Fibroblast of the aortic adventitia (primary cell): Measurements from ENCODE around the gene MPV17L2. TPM values are rescaled to one million over a fixed set of nuclear protein-coding genes. Genes with fewer than 3 reads are reported as not detected.

Experiments used
- DNase-seq: peaks from one replicate; pipeline ENCODE4 v3.0.0-alpha.2; 2010; ENCODE audit warnings: low read depth
- H3K4me3 ChIP-seq: 2 replicates; pipeline ENCODE4 v1.5.1; 2011; ENCODE audit warnings: low read depth, mild to moderate bottlenecking, control low read depth, low read length, moderate library complexity
- CTCF ChIP-seq: IDR thresholded peaks from 2 replicates; pipeline ENCODE4 v1.5.1; 2011; ENCODE audit warnings: mild to moderate bottlenecking, low read length, control low read depth, inconsistent platforms; ENCODE audit not compliant: insufficient read depth
- total RNA-seq: library from RNA; depleted of rRNA; stranded (reverse); fragments of >200 nt; gene quantifications from 2 replicates; pipeline ENCODE4 v1.2.3, GENCODE V29; 2012; ENCODE audit warnings: low replicate concordance

MPV17L2 gene
- total RNA-seq = 4.4 and 11.7 TPM in 2 replicates

DNA sequence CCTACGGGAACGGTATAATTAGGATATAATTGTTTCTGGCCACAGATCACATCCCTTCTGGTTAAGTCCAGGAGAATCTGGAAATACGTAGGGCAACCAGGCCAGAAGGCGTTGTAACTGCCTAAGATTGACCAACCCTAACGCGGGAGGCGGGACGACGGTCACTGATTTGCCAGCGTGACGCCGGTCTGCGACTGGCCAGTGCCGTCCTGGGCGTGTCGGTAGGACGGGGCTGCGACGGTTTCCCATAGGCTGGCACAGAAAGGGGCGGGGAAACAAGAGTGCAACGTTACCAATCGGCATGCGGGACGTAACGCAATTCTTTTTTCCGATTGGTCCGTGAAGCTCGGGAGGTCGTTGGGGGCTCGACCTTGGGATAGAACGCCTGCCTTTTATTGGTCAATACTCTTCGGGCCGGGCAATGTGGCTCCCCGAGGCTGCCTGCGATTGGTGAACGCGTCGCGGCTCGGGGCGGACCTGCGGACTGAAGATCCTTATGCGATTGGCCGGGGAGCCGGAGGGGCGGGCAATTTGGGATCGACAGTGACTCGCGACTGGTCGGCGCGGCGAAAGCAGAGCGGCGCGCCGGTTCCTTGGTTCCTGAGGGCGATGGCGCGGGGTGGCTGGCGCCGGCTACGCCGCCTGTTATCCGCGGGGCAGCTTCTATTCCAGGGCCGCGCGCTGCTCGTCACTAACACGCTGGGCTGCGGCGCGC, at the start of gene MPV17L2:
TSS of gene MPV17L2 (plus strand) at position 546 of the 715 bp plus-strand sequence. CDS start at position 610, 64 bp downstream.
- peak within 1 kb of the TSS; percentile 89 for H3K4me3 ChIP-seq
- DNase-seq = peak; percentile 100
- TF ChIP-seq CTCF = no peak

- no peak for DNase-seq
- no peak for TF ChIP-seq CTCF
- H3K4me3 ChIP-seq = no peak overlapping the region
These were observed 49.1 kb upstream of the MPV17L2 start for GRCh38 chr19:18143902-18144301.

DNA sequence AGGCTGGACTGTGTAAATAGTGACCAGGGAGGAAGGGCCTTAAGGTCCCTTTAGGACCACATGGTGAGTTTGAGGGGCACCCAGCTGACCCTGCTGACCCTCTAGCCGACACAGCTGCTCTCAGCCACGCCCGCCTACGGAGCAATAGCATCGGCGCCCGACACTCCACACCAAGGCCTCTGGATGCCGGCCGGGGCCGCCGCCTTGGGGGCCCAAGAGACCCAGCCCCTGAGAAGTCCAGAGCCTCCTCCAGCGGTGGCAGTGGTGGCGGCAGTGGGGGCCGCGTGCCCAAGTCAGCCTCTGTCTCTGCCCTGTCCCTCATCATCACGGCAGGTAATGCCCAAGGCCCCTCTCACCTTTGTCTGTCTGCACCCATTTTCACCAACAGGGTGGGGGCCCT, 48.7 kb upstream of the MPV17L2 start:
- TF ChIP-seq CTCF = no peak
- no peak overlapping the region for H3K4me3 ChIP-seq
- DNase-seq = no peak

- DNase-seq = no peak
- TF ChIP-seq CTCF = no peak
- no peak overlapping the region for H3K4me3 ChIP-seq
These were observed 48.1 kb upstream of the MPV17L2 start for GRCh38 chr19:18144906-18145305.

GRCh38 chr19:18145391-18145999, 47.5 kb upstream of the MPV17L2 start:
- DNase-seq = no peak
- no peak overlapping the region for H3K4me3 ChIP-seq
- TF ChIP-seq CTCF = no peak

GRCh38 chr19:18147396-18147795, 45.6 kb upstream of the MPV17L2 start:
- no peak for DNase-seq
- TF ChIP-seq CTCF = no peak
- H3K4me3 ChIP-seq = no peak overlapping the region
